ENCODE measurements around the gene OSCP1. TPM values are rescaled to one million over a fixed set of nuclear protein-coding genes. Genes with fewer than 3 reads are reported as not detected.

OSCP1 gene
- total RNA-seq, 1 experiment from 2014 or later = 3.2 TPM

DNA sequence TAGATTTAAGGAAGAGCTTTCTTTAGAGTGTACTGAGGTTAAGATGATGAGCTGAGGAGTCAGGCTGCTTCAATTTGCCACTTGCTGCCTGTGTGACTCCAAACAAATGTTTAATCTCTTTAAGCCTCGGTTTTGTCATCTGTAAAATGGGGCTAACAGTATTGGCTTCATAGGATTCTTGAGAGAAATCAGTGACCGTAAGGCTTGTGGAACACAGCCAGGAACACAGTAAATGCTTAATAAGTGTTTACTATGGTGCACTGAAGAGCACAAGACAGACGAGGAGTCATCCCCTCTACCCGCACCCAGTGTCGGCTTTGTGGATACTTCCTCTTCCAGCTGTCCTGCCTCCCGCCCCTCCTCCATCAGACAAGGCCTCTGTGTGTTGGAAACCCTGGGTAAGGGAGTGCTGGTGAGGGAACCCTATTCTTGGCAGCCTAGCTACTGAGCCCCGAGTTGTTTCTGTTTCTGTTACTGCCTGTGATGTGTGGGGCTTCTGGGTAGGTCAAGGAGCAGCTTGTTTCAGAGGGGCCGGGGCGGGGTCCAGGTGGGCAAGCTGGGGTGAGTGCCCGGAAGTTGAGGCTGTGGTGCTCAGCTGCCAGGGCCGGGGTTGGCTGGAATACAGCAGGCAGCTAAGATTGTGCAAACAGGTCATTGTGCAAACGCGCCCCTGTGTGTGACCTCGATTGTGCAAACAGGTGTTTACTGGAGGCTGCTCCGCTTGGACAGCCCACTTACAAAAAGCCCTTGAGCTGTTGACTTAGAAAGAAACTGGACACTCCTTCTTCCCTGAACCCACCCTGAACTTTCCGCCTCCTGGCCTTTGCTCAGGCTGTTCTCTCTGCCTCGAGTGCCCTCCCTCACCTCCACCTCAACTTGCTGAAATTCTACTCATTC is 36.4 kb upstream of the OSCP1 start:
- H3K27ac Mint-ChIP-seq = no peak overlapping the region
- TF ChIP-seq, protein P1, sequence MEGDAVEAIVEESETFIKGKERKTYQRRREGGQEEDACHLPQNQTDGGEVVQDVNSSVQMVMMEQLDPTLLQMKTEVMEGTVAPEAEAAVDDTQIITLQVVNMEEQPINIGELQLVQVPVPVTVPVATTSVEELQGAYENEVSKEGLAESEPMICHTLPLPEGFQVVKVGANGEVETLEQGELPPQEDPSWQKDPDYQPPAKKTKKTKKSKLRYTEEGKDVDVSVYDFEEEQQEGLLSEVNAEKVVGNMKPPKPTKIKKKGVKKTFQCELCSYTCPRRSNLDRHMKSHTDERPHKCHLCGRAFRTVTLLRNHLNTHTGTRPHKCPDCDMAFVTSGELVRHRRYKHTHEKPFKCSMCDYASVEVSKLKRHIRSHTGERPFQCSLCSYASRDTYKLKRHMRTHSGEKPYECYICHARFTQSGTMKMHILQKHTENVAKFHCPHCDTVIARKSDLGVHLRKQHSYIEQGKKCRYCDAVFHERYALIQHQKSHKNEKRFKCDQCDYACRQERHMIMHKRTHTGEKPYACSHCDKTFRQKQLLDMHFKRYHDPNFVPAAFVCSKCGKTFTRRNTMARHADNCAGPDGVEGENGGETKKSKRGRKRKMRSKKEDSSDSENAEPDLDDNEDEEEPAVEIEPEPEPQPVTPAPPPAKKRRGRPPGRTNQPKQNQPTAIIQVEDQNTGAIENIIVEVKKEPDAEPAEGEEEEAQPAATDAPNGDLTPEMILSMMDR (conservative IDR thresholded peaks at IDR 0.05) = no peak
- H4K8ac ChIP-seq (replicated peaks; ENCODE audit: insufficient read length, low read depth, low read length) = no peak overlapping the region
- no peak overlapping the region for H3K56ac ChIP-seq (ENCODE audit: insufficient read length, low read depth, low read length)
- H3K18ac ChIP-seq (ENCODE audit: insufficient read length, low read depth, low read length) = no peak overlapping the region
- no peaks in the 10 kb centered on the region for H3K79me2 ChIP-seq (ENCODE audit: insufficient read depth, low read length)
- no peaks in the 10 kb centered on the region for H4K20me1 ChIP-seq (ENCODE audit: control insufficient read depth, insufficient read depth, insufficient read length)
- no peak overlapping the region for H3K4me3 Mint-ChIP-seq
- no peaks in the 10 kb centered on the region; the same call in 1 of the 2 replicates for H3K4me1 ChIP-seq (ENCODE audit: insufficient read depth, low read length)
- H3K4me2 ChIP-seq (ENCODE audit: insufficient read depth, insufficient read length, low read length) = no peak overlapping the region
- no peak overlapping the region for H3K9ac ChIP-seq (ENCODE audit: extremely low read depth, insufficient read length, low read length)
- H3K36me3 Mint-ChIP-seq (ENCODE audit: insufficient read depth in 1 of 3, low read depth in 3 of 3) = no peaks in the 10 kb centered on the region
- no peaks in the 10 kb centered on the region for H3K79me1 ChIP-seq (ENCODE audit: insufficient read depth, low read depth, low read length, poor library complexity, severe bottlenecking)
- no peaks in the 10 kb centered on the region for H3K27me3 ChIP-seq (ENCODE audit: insufficient read depth, low read length)
- H2AFZ ChIP-seq (ENCODE audit: low read length) = no peak overlapping the region
- peaks cover 21 to 24% of the 10 kb centered on the region in 2 experiments for H3K4me1 Mint-ChIP-seq
- peaks cover 0 to 8% of the 10 kb centered on the region in 2 experiments; a peak in 3 of 5 replicates for H3K9me3 Mint-ChIP-seq
- no peak for DNase-seq
- H4K5ac ChIP-seq (ENCODE audit: insufficient read length, low read depth, low read length) = no peak overlapping the region
- no peak overlapping the region for H2AK5ac ChIP-seq (ENCODE audit: insufficient read length, low read length)
- H4K91ac ChIP-seq (ENCODE audit: insufficient read length, low read depth, low read length) = no peak overlapping the region
- H3T11ph ChIP-seq (ENCODE audit: low read length) = no peak overlapping the region
- H2BK20ac ChIP-seq (ENCODE audit: low read depth, low read length, poor library complexity, severe bottlenecking) = no peak overlapping the region
- H2BK5ac ChIP-seq (ENCODE audit: insufficient read length, low read length) = no peak overlapping the region
- H2BK120ac ChIP-seq (ENCODE audit: low read depth, low read length, poor library complexity, severe bottlenecking) = no peak overlapping the region
- no peak overlapping the region for H3K14ac ChIP-seq (ENCODE audit: insufficient read depth, low read length)
- no peaks in the 10 kb centered on the region for H3K23me2 ChIP-seq (ENCODE audit: insufficient read length, low read depth, low read length, poor library complexity, severe bottlenecking)
- H3K27me3 Mint-ChIP-seq (ENCODE audit: low read depth) = peaks cover 26% of the 10 kb centered on the region
- no peaks in the 10 kb centered on the region for H3K9me3 ChIP-seq (ENCODE audit: control insufficient read depth, low read depth, low read length)
- H2BK12ac ChIP-seq (ENCODE audit: insufficient read length, low read depth, low read length) = no peak overlapping the region
- no peak overlapping the region for H3K27ac ChIP-seq (ENCODE audit: insufficient read length, low read depth, low read length)
- H3K23ac ChIP-seq (ENCODE audit: insufficient read length, low read depth, low read length) = no peak overlapping the region
- no CpG with 5 or more reads among the region's 17 CpGs for WGBS (ENCODE audit: extremely low coverage, insufficient read length, low lambda C conversion rate)
- H2BK15ac ChIP-seq (ENCODE audit: low read depth, low read length) = no peak overlapping the region
- H3K4ac ChIP-seq (ENCODE audit: low read depth, low read length) = no peak overlapping the region
